Measurements from ENCODE around the gene NKX2-2. TPM values are rescaled to one million over a fixed set of nuclear protein-coding genes. Genes with fewer than 3 reads are reported as not detected.

Gene NKX2-2
- total RNA-seq (2021; fragmentation: NEBNext Ultra II Directional; extraction: Animal tissue kit (Norgen Biotek cat#: 25700)), result under 1 TPM in 4 of 6 experiments, not detected in 2; 0.32 to 0.63 (median 0.44) TPM
- long read RNA-seq, result 0 reads

- DNase-seq, result no peak
- Mint-ChIP-seq H3K4me1 (ENCODE audit: low read depth) (peaks cover 27% of the 10 kb centered on the region), H3K36me3 (ENCODE audit: low read depth) (0 out of 2 replicates have a peak, but pooled peaks cover 5% of the 10 kb centered on the region), H3K9me3 (no peaks in the 10 kb centered on the region; the same call in 1 of the 2 replicates), H3K27ac (no peak within 1 kb of the TSS; the same call in 1 of the 2 replicates), H3K4me3 (peak within 1 kb of the TSS; percentile 81), H3K27me3 (ENCODE audit: insufficient read depth) (peaks cover 60% of the 10 kb centered on the region)
- no peak for TF ChIP-seq CTCF (IDR thresholded peaks at IDR 0.05)
Measured at GRCh38 chr20:21513881-21514540, at the start of gene NKX2-2. Gene NKX2-2, minus strand, starts transcription at chr20:21514064. Its CDS starts 395 bp downstream, at chr20:21513669.

GRCh38 chr20:21562656-21563055 is 48.8 kb upstream of the NKX2-2 start:
- H3K9me3 Mint-ChIP-seq, result no peaks in the 10 kb centered on the region
- H3K27ac Mint-ChIP-seq, result no peak overlapping the region
- peaks cover 19% of the 10 kb centered on the region for H3K27me3 Mint-ChIP-seq (ENCODE audit: insufficient read depth)
- no peak for DNase-seq
- no peaks in the 10 kb centered on the region for H3K4me1 Mint-ChIP-seq (ENCODE audit: low read depth)
- TF ChIP-seq CTCF (IDR thresholded peaks at IDR 0.05), result no peak
- no peak overlapping the region for H3K4me3 Mint-ChIP-seq
- no peaks in the 10 kb centered on the region for H3K36me3 Mint-ChIP-seq (ENCODE audit: low read depth)

- Mint-ChIP-seq H3K36me3 (ENCODE audit: low read depth) (no peaks in the 10 kb centered on the region), H3K4me1 (ENCODE audit: low read depth) (no peaks in the 10 kb centered on the region), H3K9me3 (no peaks in the 10 kb centered on the region), H3K27me3 (ENCODE audit: insufficient read depth) (peaks cover 17% of the 10 kb centered on the region), H3K27ac (no peak overlapping the region), H3K4me3 (no peak overlapping the region)
- TF ChIP-seq CTCF (IDR thresholded peaks at IDR 0.05), result no peak
- DNase-seq, result no peak
Measured at GRCh38 chr20:21559305-21559704, 45.4 kb upstream of the NKX2-2 start.

GRCh38 chr20:21557241-21558020 is 43.6 kb upstream of the NKX2-2 start:
- no peak for DNase-seq
- H3K27ac Mint-ChIP-seq, result no peak overlapping the region
- no peaks in the 10 kb centered on the region for H3K9me3 Mint-ChIP-seq
- no peak overlapping the region for H3K4me3 Mint-ChIP-seq
- no peak for TF ChIP-seq CTCF (IDR thresholded peaks at IDR 0.05)
- no peaks in the 10 kb centered on the region for H3K36me3 Mint-ChIP-seq (ENCODE audit: low read depth)
- no peaks in the 10 kb centered on the region for H3K4me1 Mint-ChIP-seq (ENCODE audit: low read depth)
- H3K27me3 Mint-ChIP-seq (ENCODE audit: insufficient read depth), result peaks cover 14% of the 10 kb centered on the region

DNA sequence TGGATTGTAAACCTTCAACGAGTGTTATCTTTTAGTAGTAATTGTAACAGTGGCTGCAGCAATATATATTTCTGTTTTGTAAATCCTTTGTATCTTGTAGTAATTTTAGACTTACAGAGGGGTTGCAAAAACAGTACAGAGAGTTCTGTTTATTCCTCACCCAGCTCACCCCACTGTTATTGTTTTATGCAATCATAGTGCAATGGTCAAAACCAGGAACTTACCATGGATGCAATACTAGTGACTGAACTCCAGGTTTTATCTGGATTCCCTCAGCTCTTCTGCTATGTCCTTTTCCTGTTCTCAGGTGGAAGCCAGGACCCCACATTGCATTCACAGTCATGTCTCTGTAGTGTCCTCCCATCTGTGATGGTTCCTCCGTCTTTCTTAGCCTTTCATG is 42.5 kb upstream of the NKX2-2 start:
- Mint-ChIP-seq H3K27me3 (ENCODE audit: insufficient read depth) (peaks cover 14% of the 10 kb centered on the region), H3K4me3 (no peak overlapping the region), H3K9me3 (no peaks in the 10 kb centered on the region), H3K27ac (no peak overlapping the region), H3K36me3 (ENCODE audit: low read depth) (no peaks in the 10 kb centered on the region), H3K4me1 (ENCODE audit: low read depth) (no peaks in the 10 kb centered on the region)
- DNase-seq, result no peak
- TF ChIP-seq CTCF (IDR thresholded peaks at IDR 0.05), result no peak

All from HFFc6 (cell line).